Fibroblast of skin of right biceps (primary cell): ENCODE results near the gene LYZ.
"Not testable (repeated sequence)": the region's sequence is repeated elsewhere in the genome, so short reads cannot be mapped to it uniquely, and the experiment has no call there.

Experiments used
- DNase-seq: peaks from one replicate; pipeline ENCODE4 v3.0.0-alpha.2; 2013

The LYZ gene

DNA sequence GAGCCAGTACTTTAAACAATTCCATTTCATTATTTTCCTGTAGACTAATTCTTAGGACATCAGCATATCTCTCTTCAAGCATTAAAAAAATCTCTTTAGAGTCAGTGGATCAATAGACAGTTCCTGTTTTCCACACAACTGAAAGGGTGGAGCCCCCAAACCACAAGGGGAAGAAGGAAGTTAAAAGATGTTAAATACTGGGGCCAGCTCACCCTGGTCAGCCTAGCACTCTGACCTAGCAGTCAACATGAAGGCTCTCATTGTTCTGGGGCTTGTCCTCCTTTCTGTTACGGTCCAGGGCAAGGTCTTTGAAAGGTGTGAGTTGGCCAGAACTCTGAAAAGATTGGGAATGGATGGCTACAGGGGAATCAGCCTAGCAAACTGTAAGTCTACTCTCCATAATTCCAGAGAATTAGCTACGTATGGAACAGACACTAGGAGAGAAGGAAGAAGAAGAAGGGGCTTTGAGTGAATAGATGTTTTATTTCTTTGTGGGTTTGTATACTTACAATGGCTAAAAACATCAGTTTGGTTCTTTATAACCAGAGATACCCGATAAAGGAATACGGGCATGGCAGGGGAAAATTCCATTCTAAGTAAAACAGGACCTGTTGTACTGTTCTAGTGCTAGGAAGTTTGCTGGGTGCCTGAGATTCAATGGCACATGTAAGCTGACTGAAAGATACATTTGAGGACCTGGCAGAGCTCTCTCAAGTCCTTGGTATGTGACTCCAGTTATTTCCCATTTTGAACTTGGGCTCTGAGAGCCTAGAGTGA lies at the start of gene LYZ:
Gene LYZ (plus strand): TSS at position 220 of the 777 bp plus-strand sequence. CDS start 28 bp downstream, at position 248.
- DNase-seq = no peak

DNA sequence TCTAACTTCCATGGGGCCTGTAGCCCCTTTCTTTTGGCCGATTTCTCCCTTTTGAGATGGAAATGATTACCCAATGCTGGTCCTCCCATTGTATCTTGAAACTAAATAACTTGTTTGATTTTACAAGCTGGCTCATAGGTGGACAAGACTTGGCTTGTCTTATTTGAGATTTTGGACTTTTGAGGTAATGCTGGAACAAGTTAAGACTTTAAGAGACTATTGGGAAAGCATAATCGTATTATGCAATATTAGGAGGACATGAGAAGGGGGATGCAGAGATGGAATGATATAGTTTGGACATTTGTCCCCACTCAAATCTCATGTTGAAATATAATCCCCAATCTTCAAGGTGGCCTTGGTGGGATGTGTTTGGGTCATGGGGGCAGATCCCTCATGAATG lies 49.2 kb upstream of the LYZ start:
- no peak for DNase-seq

DNA sequence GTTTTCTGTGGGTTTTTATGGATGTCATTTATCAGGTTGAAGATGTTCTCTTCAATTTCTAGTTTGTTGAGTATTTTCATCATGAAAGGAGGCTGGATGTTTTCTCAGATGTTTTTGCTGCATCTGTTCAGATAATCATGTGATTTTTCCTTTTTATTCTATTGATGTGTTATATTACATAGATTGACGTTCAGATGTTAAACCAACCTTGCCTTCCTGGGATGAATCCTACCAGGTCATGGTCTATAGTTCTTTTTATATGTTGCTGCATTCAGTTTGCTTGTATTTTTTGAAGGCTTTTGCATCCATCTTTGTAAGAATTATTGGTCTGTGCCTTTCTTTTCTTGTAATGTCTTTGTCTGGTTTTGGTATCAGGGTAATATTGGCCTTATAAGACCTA lies 43.9 kb upstream of the LYZ start:
- DNase-seq = no peak

DNA sequence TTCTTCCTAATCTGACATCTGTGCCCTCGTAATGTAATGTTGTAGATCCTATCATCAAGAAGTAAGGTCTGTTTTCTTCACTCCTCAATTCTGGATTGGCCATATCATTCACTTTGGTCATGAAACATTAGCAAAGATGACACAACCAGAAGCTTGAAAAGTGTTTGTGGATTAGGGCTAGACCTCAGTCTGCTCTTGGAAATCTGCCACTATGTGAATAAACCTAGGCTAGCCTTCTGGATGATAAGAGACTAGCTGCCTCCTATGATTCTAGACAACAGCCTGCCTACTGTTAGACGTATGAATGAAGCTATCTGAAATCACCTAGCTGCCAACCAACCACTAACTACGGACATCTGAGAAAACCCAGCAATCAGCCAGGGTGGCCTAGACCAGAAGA lies 38.7 kb upstream of the LYZ start:
- no peak for DNase-seq

DNA sequence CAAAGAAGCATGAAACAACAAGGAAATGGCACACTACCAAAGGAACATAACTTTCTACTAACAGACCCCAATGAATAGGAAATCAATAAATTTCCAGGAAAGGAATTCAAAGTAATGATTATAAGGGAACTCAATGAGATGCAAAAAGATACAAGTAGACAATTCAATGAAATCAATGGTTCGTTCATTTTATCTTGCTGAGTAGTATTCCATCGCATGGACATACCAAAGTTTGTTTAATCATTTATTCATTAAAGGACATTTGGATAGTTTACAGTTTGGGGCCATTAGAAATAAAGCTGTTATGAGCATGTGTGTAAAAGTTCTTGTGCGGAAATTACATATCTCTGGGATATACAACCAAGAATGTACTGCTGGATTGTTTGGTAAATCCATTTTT lies 35.0 kb upstream of the LYZ start:
- DNase-seq = no peak

DNA sequence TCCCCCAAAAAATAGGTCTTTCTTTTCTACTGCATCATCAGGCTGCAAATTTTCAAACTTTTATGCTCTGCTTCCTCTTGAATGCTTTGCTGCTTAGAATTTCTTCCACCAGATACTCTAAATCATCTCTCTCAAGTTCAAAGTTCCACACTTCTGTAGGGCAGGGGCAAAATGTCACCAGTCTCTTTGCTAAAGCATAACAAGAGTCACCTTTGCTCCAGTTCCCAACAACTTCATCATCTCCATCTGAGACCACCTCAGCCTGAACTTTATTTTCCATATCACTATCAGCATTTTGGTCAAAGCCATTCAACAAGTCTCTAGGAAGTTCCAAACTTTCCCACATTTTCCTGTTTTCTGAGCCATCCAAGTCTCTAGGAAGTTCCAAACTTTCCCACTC lies 31.4 kb upstream of the LYZ start:
- DNase-seq = not testable (repeated sequence)

DNA sequence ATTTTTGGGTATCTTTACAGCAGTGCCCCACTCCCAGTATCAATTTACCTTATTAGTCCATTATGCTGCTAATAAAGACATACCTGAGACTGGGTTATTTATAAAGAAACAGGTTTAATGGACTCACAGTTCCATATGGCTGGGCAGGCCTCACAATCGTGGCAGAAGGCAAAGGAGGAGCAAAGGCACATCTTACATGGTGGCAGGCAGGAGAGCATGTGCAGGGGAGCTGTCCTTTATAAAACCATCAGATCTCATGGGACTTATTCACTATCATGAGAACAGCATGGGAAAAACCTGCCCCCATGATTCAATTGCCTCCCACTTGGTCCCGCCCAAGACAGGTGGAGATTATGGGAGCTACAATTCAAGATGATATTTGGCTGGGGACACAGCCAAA lies 30.9 kb upstream of the LYZ start:
- not testable (repeated sequence) for DNase-seq

DNA sequence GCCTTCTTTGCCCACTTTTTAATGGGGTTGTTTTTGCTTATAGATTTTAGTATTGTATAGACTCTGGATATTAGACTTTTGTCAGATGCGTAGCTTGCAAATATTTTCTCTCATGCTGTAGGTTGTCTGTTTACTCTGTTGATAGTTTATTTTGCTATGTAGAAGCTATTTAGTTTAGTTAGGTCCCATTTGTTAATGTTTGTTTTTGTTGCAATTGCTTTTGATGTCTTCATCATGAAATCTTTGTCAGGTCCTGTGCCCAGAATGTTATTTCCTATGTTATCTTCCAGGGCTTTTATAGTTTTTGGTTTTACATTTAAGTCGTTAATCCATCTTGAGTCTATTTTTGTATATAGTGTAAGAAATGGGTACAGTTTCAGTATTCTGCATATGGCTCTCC lies 30.0 kb upstream of the LYZ start:
- no peak for DNase-seq

DNA sequence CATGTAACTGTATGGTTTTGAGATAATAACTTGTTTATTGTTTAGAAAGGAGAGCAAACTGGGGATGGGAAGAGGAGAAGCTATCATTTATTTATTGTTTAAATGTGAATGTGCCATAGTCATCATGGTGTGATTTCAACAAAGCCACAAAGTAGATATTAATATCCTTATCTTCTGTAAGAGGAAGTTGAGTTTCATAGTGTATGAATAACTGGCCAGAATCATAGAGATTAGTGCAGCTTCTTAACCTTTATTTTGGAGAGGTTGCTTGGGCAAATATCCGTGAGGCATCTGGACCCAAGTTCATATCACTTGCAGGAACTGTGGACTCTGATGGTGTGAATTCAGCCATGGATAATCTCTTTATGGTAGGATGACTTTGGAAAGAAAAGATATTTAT lies 26.8 kb upstream of the LYZ start:
- no peak for DNase-seq

DNA sequence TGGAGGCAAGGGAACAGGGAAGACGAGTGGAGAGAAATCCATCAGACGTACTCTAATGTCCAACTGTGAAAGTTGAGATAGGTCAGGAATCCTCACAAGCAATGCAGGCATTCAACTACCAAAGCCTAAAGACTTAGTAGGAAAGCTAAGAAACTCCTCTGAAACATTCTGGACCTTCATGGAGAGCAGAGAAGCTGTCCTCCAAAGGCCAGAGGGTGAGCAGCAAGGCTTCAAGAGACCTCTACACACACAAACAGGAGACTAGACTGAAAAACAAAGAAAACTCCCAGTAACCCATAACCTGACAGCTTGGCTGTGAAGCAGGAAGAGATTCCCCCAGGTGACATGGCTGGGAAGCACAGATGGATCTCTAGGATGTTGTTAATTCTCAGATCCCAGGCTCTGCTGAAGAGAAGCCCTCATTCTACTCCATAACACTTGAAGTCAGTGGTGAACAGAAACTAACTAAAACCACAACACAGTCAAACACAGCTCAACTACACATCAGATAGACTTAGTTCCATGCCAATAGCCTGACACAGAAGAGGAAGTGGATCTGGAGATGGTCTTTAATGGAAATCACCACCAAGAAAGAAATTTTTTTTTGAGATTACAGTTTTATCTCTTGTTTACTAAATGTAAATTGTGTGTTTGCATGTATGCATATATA lies 23.2 kb upstream of the LYZ start:
- no peak for DNase-seq

DNA sequence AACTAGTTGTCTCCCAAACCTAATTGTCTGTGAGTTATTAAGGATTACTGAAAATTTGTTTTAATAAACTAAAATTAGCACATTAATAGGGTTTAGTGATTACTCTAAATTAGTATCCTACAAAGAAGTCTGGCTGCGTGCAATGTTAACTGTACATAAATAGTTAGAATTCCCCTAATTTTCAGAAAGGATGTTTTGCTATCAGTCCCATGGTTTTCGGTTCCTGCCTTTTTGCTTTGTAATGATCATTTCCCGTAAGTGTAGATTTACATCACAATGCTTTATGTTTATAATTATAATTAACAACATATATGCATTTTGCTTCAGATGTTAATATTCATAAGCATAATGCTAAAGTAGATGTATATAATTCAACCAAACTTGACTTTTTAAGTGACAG lies 19.8 kb upstream of the LYZ start:
- DNase-seq = no peak

DNA sequence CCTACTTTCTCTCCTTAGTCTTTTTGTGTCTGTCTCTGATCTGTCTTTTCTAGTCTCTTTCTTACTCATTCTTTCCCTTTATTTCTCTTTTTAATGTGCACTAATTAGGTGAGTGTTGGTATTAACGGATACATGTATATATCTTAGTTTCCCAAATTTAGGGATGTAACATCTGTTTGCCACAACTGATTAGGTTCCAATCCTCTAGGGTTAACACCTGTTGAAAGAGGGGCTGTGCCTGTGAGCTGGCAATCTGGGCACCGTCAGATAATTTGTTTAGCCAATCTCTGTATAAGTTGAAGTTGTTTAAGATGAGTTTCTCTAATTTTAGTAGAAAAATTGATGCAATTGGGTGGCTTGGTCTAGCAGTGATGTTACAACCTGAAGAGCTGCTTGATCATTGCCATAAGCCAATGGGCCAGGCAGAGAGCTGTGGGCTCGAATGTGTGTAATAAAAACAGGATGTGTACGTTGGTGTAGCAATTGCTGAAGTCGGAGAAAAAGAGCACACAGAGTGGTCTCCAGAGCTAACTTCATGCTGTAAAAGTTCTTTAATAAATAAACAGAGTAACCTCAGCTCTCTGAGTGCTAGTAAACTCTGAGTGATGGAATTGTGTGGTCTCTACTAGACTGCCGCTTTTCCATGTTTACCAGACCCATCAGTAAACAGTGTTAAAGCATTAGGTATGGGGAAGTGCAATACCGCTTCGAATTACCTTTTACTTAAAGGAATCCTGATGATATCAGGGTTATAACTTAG lies 18.3 kb upstream of the LYZ start:
- no peak for DNase-seq

DNA sequence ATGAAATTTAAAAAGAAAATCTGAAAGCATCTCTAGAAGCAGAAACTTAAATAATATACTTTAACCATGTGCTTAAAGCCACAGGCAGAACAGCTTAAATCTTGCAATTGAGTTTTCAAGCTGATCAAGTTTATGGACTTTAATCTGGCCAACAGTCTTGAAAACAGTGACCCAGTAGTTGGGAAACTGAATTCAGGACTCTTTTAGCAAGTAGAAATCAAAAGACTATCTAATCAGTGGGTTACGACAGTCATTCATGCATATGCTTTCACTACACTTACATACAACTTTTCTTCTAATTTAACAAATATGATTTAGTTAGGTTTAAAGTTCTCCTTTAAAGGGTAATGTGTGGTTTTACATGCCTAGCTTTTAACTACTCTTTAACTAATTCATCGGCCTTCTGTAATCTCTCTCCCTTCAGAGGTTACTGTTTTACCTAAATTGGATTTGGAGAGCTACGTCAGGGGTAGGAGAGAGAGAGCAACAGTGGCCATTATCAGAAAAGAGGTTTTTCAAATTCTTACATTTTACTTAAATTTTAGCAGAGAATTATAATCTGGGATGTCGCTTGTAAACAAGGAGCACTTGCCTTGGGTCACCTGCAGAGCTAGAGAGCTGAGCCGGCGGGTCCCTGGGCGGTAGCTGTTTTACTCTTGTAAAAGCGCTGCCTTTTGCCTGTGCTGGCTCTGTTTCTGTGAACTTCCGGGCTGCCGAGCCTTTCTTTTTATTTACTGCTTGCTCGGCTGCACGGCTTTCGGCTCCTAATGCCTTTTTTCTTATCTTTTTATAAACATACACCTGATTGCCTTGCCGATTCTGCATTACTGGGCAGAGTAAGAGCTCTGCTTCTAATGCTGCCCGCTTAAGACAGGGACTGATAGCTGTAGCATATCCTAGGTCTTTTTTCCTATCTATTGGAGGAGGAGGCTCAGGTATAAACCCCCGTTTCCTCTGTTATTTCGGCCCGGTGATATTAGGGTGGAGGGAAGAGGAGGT lies 17.4 kb upstream of the LYZ start:
- DNase-seq = no peak

DNA sequence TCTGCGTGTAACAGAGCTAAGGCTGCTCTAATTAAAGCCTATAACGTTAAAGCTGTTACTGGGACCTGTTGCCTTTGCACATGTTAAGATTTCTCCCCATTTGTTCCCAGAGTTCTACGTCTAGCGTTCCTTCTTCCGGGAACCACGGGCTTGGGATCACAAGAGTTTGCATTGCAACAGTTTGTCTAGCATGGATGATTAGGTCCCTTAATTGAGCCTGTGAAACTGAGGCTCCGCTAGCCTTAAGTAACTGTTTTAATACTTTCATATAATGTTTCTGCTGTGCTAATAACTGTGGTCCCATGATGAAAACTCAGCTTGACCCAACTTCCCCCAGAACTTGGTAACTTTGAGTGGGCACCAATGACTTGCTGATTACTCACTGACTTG lies 16.7 kb upstream of the LYZ start:
- DNase-seq = no peak

DNA sequence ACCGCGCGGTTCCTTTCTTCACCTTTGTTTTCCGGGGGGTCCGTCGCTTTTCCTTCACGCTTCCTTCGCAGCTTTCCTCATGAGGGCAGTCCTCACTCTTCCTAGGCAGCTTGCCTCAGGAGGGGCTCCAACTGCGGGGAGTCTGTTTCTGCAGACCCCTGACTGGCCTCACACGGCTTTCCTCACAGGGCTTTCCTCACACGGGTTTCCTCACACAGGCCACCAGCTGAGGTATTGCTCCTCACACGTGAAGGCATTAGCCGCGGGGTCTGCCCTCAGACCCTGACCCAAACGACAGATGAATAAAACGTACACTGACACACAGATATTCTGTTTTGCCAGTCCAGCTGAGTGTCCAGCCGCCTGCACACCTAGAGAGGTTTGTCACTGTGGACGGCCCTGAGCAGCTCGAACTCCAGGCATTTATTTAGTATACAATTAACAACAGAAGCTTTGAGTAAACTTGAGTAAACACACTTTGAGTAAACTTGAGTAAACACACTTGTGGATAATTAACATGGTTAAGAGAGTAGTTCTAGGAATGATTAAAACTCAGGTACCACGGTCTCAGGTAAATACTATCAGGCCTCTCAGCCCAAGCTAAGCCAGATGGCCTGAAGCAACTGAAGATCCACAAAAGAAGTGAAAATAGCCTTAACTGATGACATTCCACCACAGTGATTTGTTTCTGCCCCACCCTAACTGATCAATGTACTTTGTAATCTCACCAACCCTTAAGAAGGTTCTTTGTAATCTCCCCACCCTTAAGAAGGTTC lies 16.1 kb upstream of the LYZ start:
- no peak for DNase-seq

DNA sequence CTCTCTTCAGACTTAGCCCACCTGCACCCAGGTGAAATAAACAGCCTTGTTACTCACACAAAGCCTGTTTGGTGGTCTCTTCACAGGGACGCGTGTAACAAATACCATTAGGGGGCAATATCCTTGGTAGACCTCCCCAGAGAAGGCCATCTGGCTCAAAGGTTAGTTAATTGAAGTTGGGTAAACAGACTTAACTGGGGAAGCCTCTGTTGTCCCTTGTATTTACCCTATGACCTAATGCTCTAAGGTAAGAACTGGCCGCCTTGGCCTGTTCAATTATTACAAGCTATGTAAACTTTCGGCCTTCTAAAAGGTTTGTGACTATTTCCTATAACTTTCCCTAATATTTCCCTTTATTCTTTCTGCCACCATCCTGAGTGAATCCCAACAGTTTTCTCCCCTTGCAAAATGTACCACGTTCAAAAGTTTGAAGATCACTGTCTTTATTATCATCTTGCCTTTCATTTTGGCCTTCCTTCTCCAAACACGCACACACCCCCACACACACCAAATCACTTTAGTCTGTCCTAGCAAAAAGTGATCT lies 15.3 kb upstream of the LYZ start:
- DNase-seq = no peak

DNA sequence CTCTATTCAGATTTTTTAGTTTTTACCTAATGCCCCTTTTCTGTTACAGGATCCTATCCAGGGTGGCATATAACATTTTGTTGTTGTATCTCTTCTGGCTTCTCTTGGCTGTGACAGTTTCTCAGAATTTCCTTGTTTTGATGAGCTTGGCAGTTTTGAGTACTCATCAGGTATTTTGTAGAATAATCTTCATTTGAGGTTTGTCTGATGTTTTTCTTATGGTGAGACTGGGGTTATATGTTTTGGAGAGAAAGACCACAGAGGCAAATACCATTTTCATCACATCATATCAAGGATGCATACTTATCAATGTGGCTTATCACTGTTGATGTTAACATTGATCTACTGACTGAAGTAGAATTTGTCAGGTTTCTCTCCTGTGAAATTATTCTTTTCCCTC lies 14.0 kb upstream of the LYZ start:
- no peak for DNase-seq

DNA sequence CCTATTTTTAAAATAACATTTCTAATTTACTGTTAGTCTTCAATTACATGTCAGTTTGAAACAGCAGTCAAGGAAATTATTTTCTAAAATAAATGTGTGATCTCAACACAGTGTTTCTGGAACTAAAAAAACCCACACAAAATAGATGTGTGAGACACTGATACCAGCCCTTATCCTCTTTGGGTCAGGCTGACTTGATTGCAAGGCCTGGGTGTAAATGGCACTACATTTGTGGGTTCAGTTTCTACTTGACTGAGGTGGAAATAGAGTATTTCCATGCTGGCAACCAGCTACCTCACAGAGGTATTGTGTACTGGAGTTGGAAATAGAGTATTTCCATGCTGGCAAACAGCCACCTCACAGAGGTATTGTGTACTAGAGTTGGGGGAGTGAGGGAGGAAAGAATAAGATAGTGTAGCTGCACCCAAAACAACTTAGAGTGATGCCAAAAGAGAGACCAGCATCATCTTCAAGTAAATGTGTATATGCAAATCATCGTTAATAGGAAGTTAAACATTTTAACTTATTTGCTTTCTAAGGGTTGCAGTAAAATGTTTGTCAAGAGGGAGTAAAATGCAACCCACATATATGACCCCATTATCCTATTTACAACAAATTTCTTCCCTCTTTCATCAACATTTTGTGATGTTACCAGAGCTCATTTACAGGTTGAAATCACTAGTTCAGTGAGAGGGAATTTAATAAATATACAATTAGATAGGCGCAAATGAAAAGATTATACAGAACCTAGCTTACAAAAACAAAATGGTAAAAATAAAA lies 10.7 kb upstream of the LYZ start:
- no peak for DNase-seq

DNA sequence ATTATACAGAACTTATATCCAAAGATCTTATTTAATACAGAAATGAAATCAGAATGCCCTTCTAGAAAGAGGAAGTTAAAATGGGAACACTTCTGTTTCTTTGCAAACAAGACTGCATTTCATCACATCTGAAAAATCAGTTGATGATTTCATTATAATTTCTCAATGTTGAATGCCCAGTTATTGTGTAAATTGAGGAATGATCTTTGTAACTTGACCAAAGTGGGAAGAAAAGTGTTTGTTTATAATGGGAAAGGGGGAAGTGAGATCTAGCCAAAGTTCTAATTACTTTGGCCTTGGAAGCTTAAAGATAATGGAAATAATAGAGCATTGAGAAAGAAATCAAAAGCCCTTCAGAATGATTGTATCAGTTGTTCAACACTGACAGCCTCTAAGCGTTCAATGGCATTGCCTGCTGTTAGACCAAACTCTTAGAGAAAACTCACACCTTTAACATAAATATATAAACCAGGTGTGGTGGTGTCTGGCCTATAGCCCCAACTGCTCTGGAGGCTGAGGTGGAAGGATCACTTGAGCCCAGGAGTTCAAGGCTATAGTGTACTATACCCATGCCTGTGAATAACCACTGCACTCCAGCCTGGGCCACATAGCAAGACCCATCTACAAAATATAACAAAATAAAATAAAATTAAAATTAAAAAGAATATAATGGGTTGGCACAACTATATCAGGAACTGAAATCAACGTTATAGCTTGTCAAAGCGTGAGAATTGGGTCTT lies 9.9 kb upstream of the LYZ start:
- no peak for DNase-seq

DNA sequence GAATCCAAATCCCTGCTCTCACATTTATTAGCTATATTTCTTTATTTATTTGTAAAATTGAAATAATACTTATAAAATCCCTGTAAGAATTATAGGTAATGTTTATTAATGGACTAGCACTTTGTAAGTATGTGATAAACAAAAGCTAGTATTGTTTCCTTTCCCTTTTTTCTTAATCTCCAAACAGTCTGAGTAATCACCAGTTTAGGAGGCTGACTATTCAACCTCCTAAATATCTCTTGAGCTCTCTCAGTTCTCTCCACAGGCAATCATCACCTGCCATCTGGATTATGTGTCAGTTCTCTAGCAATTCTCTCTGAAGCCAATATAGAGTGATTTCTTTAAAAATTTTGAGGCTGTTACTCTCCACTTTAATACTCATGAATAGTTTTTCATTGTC lies 9.2 kb upstream of the LYZ start:
- no peak for DNase-seq
